Lung (tissue), 12 donors: ENCODE data around the gene DISP2. TPM values are rescaled to one million over a fixed set of nuclear protein-coding genes. Genes with fewer than 3 reads are reported as not detected.

Experiments
- ATAC-seq: fragments of 200-7000 bp; cut with Tn5 transposase; one replicate; pipeline ENCODE4 v1.9.1; 2020; ENCODE audit warnings: moderate number of reproducible peaks; ENCODE audit not compliant: insufficient read depth, low FRiP score
- DNase-seq, 3 donors: peaks; one replicate each; pipeline ENCODE4 v3.0.0-alpha.2; 2013 to 2017
- H3K27ac ChIP-seq, 2 donors: one replicate each; pipeline ENCODE4 v1.5.1; 2013; ENCODE audit warnings: mild to moderate bottlenecking in 2 of 2, moderate library complexity in 2 of 2, control low read depth in 1 of 2, inconsistent platforms in 1 of 2, low read depth in 1 of 2, low read length in 1 of 2
- H3K27me3 ChIP-seq, 3 donors: one replicate each; pipeline ENCODE4 v1.5.1; 2013; ENCODE audit warnings: low read length in 2 of 3; ENCODE audit not compliant: control insufficient read depth in 3 of 3, insufficient read depth in 3 of 3
- H3K36me3 ChIP-seq, 4 donors: one replicate each; pipeline ENCODE4 v1.5.1; 2013; ENCODE audit warnings: low read length in 4 of 4, mild to moderate bottlenecking in 1 of 4, moderate library complexity in 1 of 4; ENCODE audit not compliant: control insufficient read depth in 4 of 4, insufficient read depth in 4 of 4
- H3K4me1 ChIP-seq, 5 donors: one replicate each; pipeline ENCODE4 v1.5.1; 2013; ENCODE audit warnings: low read length in 5 of 5, mild to moderate bottlenecking in 2 of 5, moderate library complexity in 1 of 5; ENCODE audit not compliant: control insufficient read depth in 5 of 5, insufficient read depth in 5 of 5
- H3K4me3 ChIP-seq: one replicate; pipeline ENCODE4 v1.5.1; 2013; ENCODE audit warnings: mild to moderate bottlenecking, control low read depth, moderate library complexity
- H3K9ac ChIP-seq, 2 donors: one replicate each; pipeline ENCODE4 v1.5.1; 2013; ENCODE audit warnings: low read length in 2 of 2, control low read depth in 1 of 2; ENCODE audit not compliant: insufficient read depth in 1 of 2
- H3K9me3 ChIP-seq, 4 donors: one replicate each; pipeline ENCODE4 v1.5.1; 2013; ENCODE audit warnings: low read length in 3 of 4, mild to moderate bottlenecking in 1 of 4, moderate library complexity in 1 of 4; ENCODE audit not compliant: control insufficient read depth in 4 of 4, insufficient read depth in 3 of 4
- CTCF ChIP-seq: IDR thresholded peaks from 2 replicates; pipeline ENCODE4 v1.5.1; 2012; ENCODE audit warnings: mild to moderate bottlenecking; ENCODE audit errors: control extremely low read depth, extremely low read depth
- WGBS, 2 donors: extraction: QIAGEN DNeasy Blood & Tissue Kit; methylation state at CpG; one replicate each; pipeline ENCODE4 v1.1.7; 2013; 5-methylcytosine and 5-hydroxymethylcytosine counted together
- polyA plus RNA-seq, 2 donors: library from polyadenylated mRNA; stranded (reverse); fragments of 200-250 nt; gene quantifications; one replicate each; pipeline ENCODE4 v1.2.1, GENCODE V29; 2013
- total RNA-seq, 2 donors: library from RNA; depleted of rRNA in 1 of 2; stranded (reverse); fragments of >200 nt in 1 of 2; gene quantifications; one replicate each; pipeline ENCODE4 v1.2.1, GENCODE V29; 2014 to 2021
- donor health status: control.
- donor health status: control.
- donor health status: Bipolar disorder and iron deficiency.
- donor health status: healthy.
- donor health status: DM: yes; HTN: yes; CAD: no.

DISP2 gene
- total and polyA plus RNA-seq, 4 donors: 0.06 to 2.5 (median 0.76) TPM

- DNase-seq (peak; percentile 51 to 68 (median 59)), ATAC-seq (no peak)
- WGBS, 2 donors: 18 to 29% methylated on average over 4 of the region's 4 CpGs
- H3K9ac ChIP-seq: no peak overlapping the region
- peaks cover 0 to 11% (median 7%) of the 10 kb centered on the region in 5 donors for H3K4me1 ChIP-seq
- no peak overlapping the region for H3K27ac ChIP-seq
- peak; percentile 53 for TF ChIP-seq CTCF
- no peaks in the 10 kb centered on the region for H3K9me3 ChIP-seq
- peaks cover 0 to 7% (median 0%) of the 10 kb centered on the region in 3 donors for H3K27me3 ChIP-seq
- H3K36me3 ChIP-seq: no peaks in the 10 kb centered on the region
- no peak overlapping the region for H3K4me3 ChIP-seq
These were observed 47.7 kb upstream of the DISP2 start for GRCh38 chr15:40310001-40310959.

GRCh38 chr15:40310993-40311392, 47.0 kb upstream of the DISP2 start:
- DNase-seq: no peak

GRCh38 chr15:40312370-40313158, 45.5 kb upstream of the DISP2 start:
- WGBS, 2 donors: 91 to 93% methylated on average over 10 of the region's 10 CpGs
- ATAC-seq (no peak), DNase-seq (no peak)
- Histone ChIP-seq H3K27ac (no peak overlapping the region), H3K27me3 (peaks cover 0 to 7% (median 0%) of the 10 kb centered on the region in 3 donors), H3K4me3 (no peak overlapping the region), H3K9ac (no peak overlapping the region), H3K36me3 (no peaks in the 10 kb centered on the region), H3K9me3 (no peaks in the 10 kb centered on the region), H3K4me1 (peaks cover 0 to 11% (median 5%) of the 10 kb centered on the region in 5 donors)
- no peak for TF ChIP-seq CTCF

More at GRCh38 chr15:40310993-40311392, 47.0 kb upstream of the DISP2 start:
- Histone ChIP-seq H3K27ac (no peak overlapping the region), H3K9ac (no peak overlapping the region), H3K4me1 (peaks cover 0 to 11% (median 7%) of the 10 kb centered on the region in 5 donors), H3K36me3 (no peaks in the 10 kb centered on the region), H3K27me3 (peaks cover 0 to 7% (median 0%) of the 10 kb centered on the region in 3 donors), H3K9me3 (no peaks in the 10 kb centered on the region), H3K4me3 (no peak overlapping the region)
- ATAC-seq: no peak
- no peak for TF ChIP-seq CTCF
- WGBS, 2 donors: 76 to 85% methylated on average over 3 of the region's 3 CpGs
